ENCODE data around the gene SLC26A4.

DNA sequence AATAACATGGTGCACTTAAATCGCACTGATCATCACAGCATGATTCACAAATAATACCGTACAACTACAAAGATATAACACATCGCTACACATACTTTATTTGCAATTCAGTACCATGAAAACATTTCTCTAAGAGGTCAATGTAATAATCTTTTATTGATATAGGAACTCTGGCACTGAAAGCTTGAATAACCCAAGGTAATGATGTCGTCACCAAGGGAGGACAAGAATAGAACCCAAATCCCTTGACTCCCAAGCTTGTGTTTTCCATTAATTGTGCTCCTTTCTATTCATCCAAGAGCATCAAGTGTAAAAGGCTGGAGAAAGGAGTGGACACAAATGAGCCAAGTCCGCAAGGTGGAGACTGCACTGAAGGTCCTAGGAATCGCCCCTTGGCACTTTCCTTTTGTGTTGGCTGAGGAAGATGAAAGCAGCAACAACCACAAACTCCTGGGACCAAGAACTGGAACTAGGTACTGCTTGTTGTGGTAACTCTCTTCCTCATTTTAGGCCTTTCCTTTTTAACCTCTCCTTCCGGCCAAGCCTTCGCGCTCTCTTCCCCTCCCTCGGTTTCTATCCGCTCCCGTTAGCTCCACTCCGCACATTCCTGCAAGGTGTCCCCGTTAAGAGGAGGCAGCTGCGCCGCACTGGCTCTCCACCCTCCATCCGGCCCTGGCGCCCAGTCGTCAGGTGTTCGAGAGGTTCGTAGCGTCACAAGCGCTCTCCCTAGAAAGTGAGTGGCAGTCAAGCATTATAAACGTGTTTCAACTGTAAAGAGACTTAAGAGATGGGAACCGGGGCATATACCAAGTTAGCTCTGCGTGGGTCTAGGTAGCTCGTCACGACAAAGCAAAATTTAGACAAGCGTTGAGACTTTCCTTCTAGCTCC is 82.3 kb downstream of the SLC26A4 start:
- no peak for TF ChIP-seq POLR2A (IDR thresholded peaks at IDR 0.05)
- TF ChIP-seq, protein P1, sequence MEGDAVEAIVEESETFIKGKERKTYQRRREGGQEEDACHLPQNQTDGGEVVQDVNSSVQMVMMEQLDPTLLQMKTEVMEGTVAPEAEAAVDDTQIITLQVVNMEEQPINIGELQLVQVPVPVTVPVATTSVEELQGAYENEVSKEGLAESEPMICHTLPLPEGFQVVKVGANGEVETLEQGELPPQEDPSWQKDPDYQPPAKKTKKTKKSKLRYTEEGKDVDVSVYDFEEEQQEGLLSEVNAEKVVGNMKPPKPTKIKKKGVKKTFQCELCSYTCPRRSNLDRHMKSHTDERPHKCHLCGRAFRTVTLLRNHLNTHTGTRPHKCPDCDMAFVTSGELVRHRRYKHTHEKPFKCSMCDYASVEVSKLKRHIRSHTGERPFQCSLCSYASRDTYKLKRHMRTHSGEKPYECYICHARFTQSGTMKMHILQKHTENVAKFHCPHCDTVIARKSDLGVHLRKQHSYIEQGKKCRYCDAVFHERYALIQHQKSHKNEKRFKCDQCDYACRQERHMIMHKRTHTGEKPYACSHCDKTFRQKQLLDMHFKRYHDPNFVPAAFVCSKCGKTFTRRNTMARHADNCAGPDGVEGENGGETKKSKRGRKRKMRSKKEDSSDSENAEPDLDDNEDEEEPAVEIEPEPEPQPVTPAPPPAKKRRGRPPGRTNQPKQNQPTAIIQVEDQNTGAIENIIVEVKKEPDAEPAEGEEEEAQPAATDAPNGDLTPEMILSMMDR (IDR thresholded peaks at IDR 0.05): no peak
- TF ChIP-seq POLR2AphosphoS5 (IDR thresholded peaks at IDR 0.05): no peak
